ENCODE results near the gene GNG3.
"Not testable (repeated sequence)": the region's sequence is repeated elsewhere in the genome, so short reads cannot be mapped to it uniquely, and the experiment has no call there.

GNG3 gene

GRCh38 chr11:62677156-62677555 is 30.3 kb upstream of the GNG3 start:
- ATAC-seq (replicated peaks) (no peak), DNase-seq (no peak)
- H3K27ac Mint-ChIP-seq: peak overlapping the region; percentile 25
- H3K36me3 Mint-ChIP-seq: peaks cover 26 to 36% of the 10 kb centered on the region in 2 donors
- H3K27me3 Mint-ChIP-seq: no peaks in the 10 kb centered on the region
- H3K9me3 Mint-ChIP-seq: no peaks in the 10 kb centered on the region
- H3K4me3 Mint-ChIP-seq: peak overlapping the region; percentile 49 to 96
- H3K4me1 Mint-ChIP-seq: peaks cover 29 to 51% of the 10 kb centered on the region in 2 donors

- Mint-ChIP-seq H3K4me1 (peaks cover 28 to 46% of the 10 kb centered on the region in 2 donors), H3K27me3 (no peaks in the 10 kb centered on the region), H3K36me3 (peaks cover 25 to 34% of the 10 kb centered on the region in 2 donors), H3K27ac (peak overlapping the region; percentile 98), H3K4me3 (peak overlapping the region; percentile 90 to 96), H3K9me3 (no peaks in the 10 kb centered on the region)
- ATAC-seq (replicated peaks): no peak
- no peak for DNase-seq
Observed at GRCh38 chr11:62677714-62678113, 29.8 kb upstream of the GNG3 start.

- Mint-ChIP-seq H3K27ac (peak overlapping the region; percentile 98), H3K4me3 (peak overlapping the region; percentile 90 to 96), H3K9me3 (no peaks in the 10 kb centered on the region), H3K4me1 (peaks cover 28 to 42% of the 10 kb centered on the region in 2 donors), H3K36me3 (peaks cover 25 to 34% of the 10 kb centered on the region in 2 donors), H3K27me3 (no peaks in the 10 kb centered on the region)
- DNase-seq (no peak), ATAC-seq (replicated peaks) (no peak)
Observed at GRCh38 chr11:62678433-62678769, 29.1 kb upstream of the GNG3 start.

GRCh38 chr11:62678770-62679696 is 28.4 kb upstream of the GNG3 start, which contains the start of gene UBXN1:
Gene UBXN1 (minus strand): TSS chr11:62679073. CDS start chr11:62678923, 150 bp downstream.
- ATAC-seq (replicated peaks): peak; percentile 88 to 89
- peak within 1 kb of the TSS; percentile 90 to 96 for H3K4me3 Mint-ChIP-seq

GRCh38 chr11:62680825-62681240 is 26.6 kb upstream of the GNG3 start:
- peak overlapping the region; percentile 19 to 32 for H3K4me3 Mint-ChIP-seq
- H3K36me3 Mint-ChIP-seq: peaks cover 19 to 26% of the 10 kb centered on the region in 2 donors

More at GRCh38 chr11:62678770-62679696, 28.4 kb upstream of the GNG3 start, which contains the start of gene UBXN1:
- no peaks in the 10 kb centered on the region for H3K27me3 Mint-ChIP-seq
- peak within 1 kb of the TSS; percentile 98 for H3K27ac Mint-ChIP-seq
- H3K4me1 Mint-ChIP-seq: peaks cover 25 to 37% of the 10 kb centered on the region in 2 donors
- H3K36me3 Mint-ChIP-seq: peaks cover 23 to 31% of the 10 kb centered on the region in 2 donors
- DNase-seq: peak; percentile 87
- H3K9me3 Mint-ChIP-seq: no peaks in the 10 kb centered on the region

GRCh38 chr11:62682518-62682917 is 25.0 kb upstream of the GNG3 start:
- Mint-ChIP-seq H3K27me3 (peaks cover 0 to 4% of the 10 kb centered on the region in 2 donors), H3K9me3 (no peaks in the 10 kb centered on the region), H3K4me1 (peaks cover 18 to 25% of the 10 kb centered on the region in 2 donors), H3K4me3 (no peak overlapping the region), H3K36me3 (peaks cover 11 to 12% of the 10 kb centered on the region in 2 donors), H3K27ac (no peak overlapping the region)
- no peak for ATAC-seq (replicated peaks)
- no peak for DNase-seq

More at GRCh38 chr11:62680825-62681240, 26.6 kb upstream of the GNG3 start:
- Mint-ChIP-seq H3K9me3 (no peaks in the 10 kb centered on the region), H3K27ac (peak overlapping the region; percentile 25), H3K27me3 (no peaks in the 10 kb centered on the region), H3K4me1 (peaks cover 23 to 36% of the 10 kb centered on the region in 2 donors)
- ATAC-seq (replicated peaks): peak; percentile 75 to 77
- peak; percentile 26 for DNase-seq

- H3K27me3 Mint-ChIP-seq: peaks cover 4 to 23% of the 10 kb centered on the region in 2 donors
- ATAC-seq (replicated peaks): peak; percentile 27 to 34
Observed at GRCh38 chr11:62687508-62688396, 19.7 kb upstream of the GNG3 start.

GRCh38 chr11:62688491-62688890 is 19.0 kb upstream of the GNG3 start:
- Mint-ChIP-seq H3K4me1 (no peaks in the 10 kb centered on the region), H3K27me3 (peaks cover 4 to 23% of the 10 kb centered on the region in 2 donors), H3K9me3 (no peaks in the 10 kb centered on the region), H3K4me3 (no peak overlapping the region), H3K36me3 (peaks cover 29 to 31% of the 10 kb centered on the region in 2 donors), H3K27ac (no peak overlapping the region)
- ATAC-seq (replicated peaks) (no peak), DNase-seq (no peak)

More at GRCh38 chr11:62687508-62688396, 19.7 kb upstream of the GNG3 start:
- Mint-ChIP-seq H3K9me3 (no peaks in the 10 kb centered on the region), H3K4me3 (peak overlapping the region in 1 of 2 donors; percentile 32), H3K4me1 (no peaks in the 10 kb centered on the region), H3K36me3 (peaks cover 25 to 29% of the 10 kb centered on the region in 2 donors), H3K27ac (no peak overlapping the region)
- DNase-seq: no peak

GRCh38 chr11:62689421-62690183 is 17.9 kb upstream of the GNG3 start, which contains the start of gene LRRN4CL:
Gene LRRN4CL (minus strand): TSS chr11:62689530. CDS start chr11:62688508, 1,022 bp downstream.
- H3K4me1 Mint-ChIP-seq: peaks cover under 1 to 3% of the 10 kb centered on the region in 2 donors
- H3K4me3 Mint-ChIP-seq: no peak within 1 kb of the TSS
- H3K36me3 Mint-ChIP-seq: peaks cover 31 to 34% of the 10 kb centered on the region in 2 donors
- H3K27me3 Mint-ChIP-seq: peaks cover 4 to 23% of the 10 kb centered on the region in 2 donors
- H3K9me3 Mint-ChIP-seq: no peaks in the 10 kb centered on the region
- DNase-seq (no peak), ATAC-seq (replicated peaks) (no peak)
- no peak within 1 kb of the TSS for H3K27ac Mint-ChIP-seq

- peaks cover 41 to 43% of the 10 kb centered on the region in 2 donors for H3K36me3 Mint-ChIP-seq
- H3K4me1 Mint-ChIP-seq; DNase-seq; H3K9me3 Mint-ChIP-seq; ATAC-seq (replicated peaks); H3K27me3 Mint-ChIP-seq; H3K4me3 Mint-ChIP-seq; H3K27ac Mint-ChIP-seq: not testable (repeated sequence)
Observed at GRCh38 chr11:62693624-62694023, 13.9 kb upstream of the GNG3 start.

GRCh38 chr11:62694455-62695167 is 12.9 kb upstream of the GNG3 start:
- DNase-seq: peak; percentile 53
- Mint-ChIP-seq H3K4me1 (peaks cover 6 to 8% of the 10 kb centered on the region in 2 donors), H3K9me3 (no peaks in the 10 kb centered on the region), H3K36me3 (peaks cover 38 to 39% of the 10 kb centered on the region in 2 donors), H3K27me3 (no peaks in the 10 kb centered on the region), H3K4me3 (no peak overlapping the region), H3K27ac (peak overlapping the region; percentile 56)
- peak; percentile 84 to 93 for ATAC-seq (replicated peaks)

- no peaks in the 10 kb centered on the region for H3K27me3 Mint-ChIP-seq
- H3K4me3 Mint-ChIP-seq: no peak overlapping the region
- H3K36me3 Mint-ChIP-seq: peaks cover 29 to 32% of the 10 kb centered on the region in 2 donors
- peak overlapping the region; percentile 75 for H3K27ac Mint-ChIP-seq
- DNase-seq (no peak), ATAC-seq (replicated peaks) (no peak)
- peaks cover 0 to 1% of the 10 kb centered on the region in 2 donors for H3K9me3 Mint-ChIP-seq
- peaks cover 17 to 22% of the 10 kb centered on the region in 2 donors for H3K4me1 Mint-ChIP-seq
Observed at GRCh38 chr11:62702246-62702645, 5.2 kb upstream of the GNG3 start.

GRCh38 chr11:62703921-62704320 is 3.6 kb upstream of the GNG3 start:
- not testable (repeated sequence) for H3K4me3 Mint-ChIP-seq; ATAC-seq (replicated peaks); H3K9me3 Mint-ChIP-seq; H3K27ac Mint-ChIP-seq; H3K27me3 Mint-ChIP-seq; DNase-seq
- H3K36me3 Mint-ChIP-seq: peaks cover 27 to 34% of the 10 kb centered on the region in 2 donors
- H3K4me1 Mint-ChIP-seq: peaks cover 32 to 39% of the 10 kb centered on the region in 2 donors
